Spleen (tissue), 11 donors: ENCODE data around the gene HBZ. TPM values are rescaled to one million over a fixed set of nuclear protein-coding genes. Genes with fewer than 3 reads are reported as not detected.
"Not testable (repeated sequence)": the region's sequence is repeated elsewhere in the genome, so short reads cannot be mapped to it uniquely, and the experiment has no call there.

Experiments
- DNase-seq: peaks from one replicate; pipeline ENCODE4 v3.0.0-alpha.2; 2020
- H3K27ac ChIP-seq, 8 donors: fragments of 200-600 bp; sonication (generic) in 7 of 8; 1 replicate in 4 of 8; 2 replicates in 4 of 8; pipeline versions ENCODE4 v1.5.0 to v1.8.0; 2016 to 2021; ENCODE audit warnings: inconsistent platforms in 4 of 8, mild to moderate bottlenecking in 4 of 8, moderate library complexity in 1 of 8
- H3K27me3 ChIP-seq, 7 donors: fragments of 200-600 bp; sonication (generic) in 6 of 7; replicated peaks in 1 of 7; 1 replicate in 4 of 7; 2 replicates in 3 of 7; pipeline versions ENCODE4 v1.5.0 to v1.8.0; 2016 to 2021; ENCODE audit warnings: inconsistent platforms in 3 of 7, mild to moderate bottlenecking in 1 of 7
- H3K36me3 ChIP-seq, 6 donors: fragments of 200-600 bp; sonication (generic) in 5 of 6; 1 replicate in 4 of 6; 2 replicates in 2 of 6; pipeline versions ENCODE4 v1.5.0 to v1.8.0; 2016 to 2021; ENCODE audit warnings: inconsistent platforms in 2 of 6
- H3K4me1 ChIP-seq, 6 donors: fragments of 200-600 bp; sonication (generic) in 5 of 6; 1 replicate in 3 of 6; 2 replicates in 3 of 6; pipeline versions ENCODE4 v1.5.0 to v1.8.0; 2016 to 2021; ENCODE audit warnings: inconsistent platforms in 3 of 6
- H3K4me3 ChIP-seq, 8 donors: fragments of 200-600 bp; sonication (generic) in 7 of 8; 1 replicate in 4 of 8; 2 replicates in 4 of 8; pipeline versions ENCODE4 v1.5.0 to v1.8.0; 2016 to 2021; ENCODE audit warnings: inconsistent platforms in 4 of 8, mild to moderate bottlenecking in 4 of 8, moderate library complexity in 2 of 8
- H3K9me3 ChIP-seq, 8 donors: fragments of 200-600 bp; sonication (generic) in 7 of 8; 1 replicate in 4 of 8; 2 replicates in 4 of 8; pipeline versions ENCODE4 v1.5.0 to v1.8.0; 2016 to 2021; ENCODE audit warnings: inconsistent platforms in 4 of 8
- CTCF ChIP-seq, 11 experiments: fragments of 200-600 bp in 7 of 11; fragments of 450-650 bp in 4 of 11; sonication (generic) in 4 of 11; IDR thresholded peaks in 8 of 11; conservative IDR thresholded peaks in 3 of 11; 1 replicate in 7 of 11; 2 replicates in 4 of 11; pipeline versions ENCODE4 v1.4.0 to v1.8.0; 2016 to 2021; ENCODE audit warnings: antibody characterized with exemption in 11 of 11, inconsistent platforms in 4 of 11, mild to moderate bottlenecking in 1 of 11
- POLR2A ChIP-seq, 3 donors: fragments of 450-650 bp; IDR thresholded peaks; one replicate each; pipeline ENCODE4 v1.5.1; 2017; ENCODE audit warnings: antibody characterized with exemption in 3 of 3, mild to moderate bottlenecking in 1 of 3
- POLR2AphosphoS5 ChIP-seq, 3 donors: sonication (generic); formaldehyde crosslinking; IDR thresholded peaks; one replicate each; pipeline ENCODE4 v1.5.1; 2017; ENCODE audit warnings: antibody characterized with exemption in 3 of 3
- WGBS, 5 donors: extraction: QIAGEN DNeasy Blood & Tissue Kit in 3 of 5; methylation state at CpG; one replicate each; pipeline versions ENCODE4 v1.1.5 to v1.1.7; 2013 to 2018; 5-methylcytosine and 5-hydroxymethylcytosine counted together
- intact Hi-C: fragments of 100-400 bp; cut with DNase I; formaldehyde crosslinking; loops from one replicate; pipeline ENCODE4 v1.15.0; 2023; ENCODE audit warnings: low total_unique reads
- polyA plus RNA-seq, 3 donors: library from polyadenylated mRNA; stranded (reverse); fragments of 200-250 nt; gene quantifications; one replicate each; pipeline ENCODE4 v1.2.1, GENCODE V29; 2013
- total RNA-seq, 7 donors: library from RNA; depleted of rRNA in 3 of 7; stranded (reverse); fragments of >200 nt in 3 of 7; fragmentation: NEBNext Ultra II Directional in 4 of 7; extraction: Animal tissue kit (Norgen Biotek cat#: 25700) in 4 of 7; gene quantifications; one replicate each; pipeline versions ENCODE4 v1.1.0 to v1.2.1, GENCODE V29; 2016 to 2021
- donor health status: healthy with polysubstance abuse.
- donor health status: DM: no; HTN: no; CAD: no; lungs with moderate emphysema.
- donor health status: DM: no; HTN: no; CAD: no.
- donor health status: Bipolar disorder and iron deficiency.
- donor health status: healthy.
- donor health status: DM: no; HTN: no; CAD: no.
- donor health status: DM: yes; HTN: yes; CAD: no.

The HBZ gene
- total and polyA plus RNA-seq, 10 donors, result 0.16 to 1.2 TPM; not detected in 8

- TF ChIP-seq POLR2AphosphoS5 (IDR thresholded peaks at IDR 0.05) (no peak), CTCF (IDR thresholded peaks at IDR 0.05 in 8 of 11, conservative IDR thresholded peaks at IDR 0.05 in 3 of 11) (no peak), POLR2A (IDR thresholded peaks at IDR 0.05) (no peak)
- peaks cover 7 to 33% (median 12%) of the 10 kb centered on the region in 6 donors for H3K4me1 ChIP-seq
- H3K27me3 ChIP-seq, result peaks cover 0 to 91% (median 70%) of the 10 kb centered on the region in 7 donors
- intact Hi-C loops, result no loop called here
- no peak for DNase-seq
- no peak overlapping the region for H3K4me3 ChIP-seq
- no peaks in the 10 kb centered on the region for H3K9me3 ChIP-seq
- H3K36me3 ChIP-seq, result no peaks in the 10 kb centered on the region
- 31 to 97% (median 51%) methylated on average over 1 of the region's 1 CpG for WGBS, 5 donors
- H3K27ac ChIP-seq, result no peak overlapping the region
Measured at GRCh38 chr16:170788-171187, 18.3 kb downstream of the HBZ start.

GRCh38 chr16:172374-172941 lies 20.0 kb downstream of the HBZ start, which contains the start of gene HBA2:
TSS of gene HBA2 (plus strand) at chr16:172876. CDS start at chr16:172913, 37 bp downstream.
- intact Hi-C loops, H3K4me3 ChIP-seq, DNase-seq, H3K27ac ChIP-seq, H3K9me3 ChIP-seq, H3K36me3 ChIP-seq: not testable (repeated sequence)
- H3K27me3 ChIP-seq, result peaks cover 2 to 88% (median 58%) of the 10 kb centered on the region in 7 donors
- no CpG with 5 or more reads among the region's 74 CpGs for WGBS, 5 donors
- peaks cover 0 to 27% (median 3%) of the 10 kb centered on the region in 6 donors for H3K4me1 ChIP-seq

DNA sequence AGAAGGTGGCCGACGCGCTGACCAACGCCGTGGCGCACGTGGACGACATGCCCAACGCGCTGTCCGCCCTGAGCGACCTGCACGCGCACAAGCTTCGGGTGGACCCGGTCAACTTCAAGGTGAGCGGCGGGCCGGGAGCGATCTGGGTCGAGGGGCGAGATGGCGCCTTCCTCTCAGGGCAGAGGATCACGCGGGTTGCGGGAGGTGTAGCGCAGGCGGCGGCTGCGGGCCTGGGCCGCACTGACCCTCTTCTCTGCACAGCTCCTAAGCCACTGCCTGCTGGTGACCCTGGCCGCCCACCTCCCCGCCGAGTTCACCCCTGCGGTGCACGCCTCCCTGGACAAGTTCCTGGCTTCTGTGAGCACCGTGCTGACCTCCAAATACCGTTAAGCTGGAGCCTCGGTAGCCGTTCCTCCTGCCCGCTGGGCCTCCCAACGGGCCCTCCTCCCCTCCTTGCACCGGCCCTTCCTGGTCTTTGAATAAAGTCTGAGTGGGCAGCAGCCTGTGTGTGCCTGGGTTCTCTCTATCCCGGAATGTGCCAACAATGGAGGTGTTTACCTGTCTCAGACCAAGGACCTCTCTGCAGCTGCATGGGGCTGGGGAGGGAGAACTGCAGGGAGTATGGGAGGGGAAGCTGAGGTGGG lies 20.9 kb downstream of the HBZ start:
- Histone ChIP-seq H3K4me1 (peaks cover 0 to 31% (median 3%) of the 10 kb centered on the region in 6 donors), H3K27me3 (peaks cover 5 to 88% (median 58%) of the 10 kb centered on the region in 7 donors)
- H3K9me3 ChIP-seq, H3K4me3 ChIP-seq, intact Hi-C loops, DNase-seq, H3K27ac ChIP-seq, H3K36me3 ChIP-seq: not testable (repeated sequence)
- 7 to 14% (median 9%) methylated on average over 18 to 30 of the region's 44 CpGs for WGBS, 5 donors

- WGBS, 5 donors, result 7 to 24% (median 16%) methylated on average over 4 to 8 of the region's 13 CpGs
Measured at GRCh38 chr16:173928-174769, 21.7 kb downstream of the HBZ start.

DNA sequence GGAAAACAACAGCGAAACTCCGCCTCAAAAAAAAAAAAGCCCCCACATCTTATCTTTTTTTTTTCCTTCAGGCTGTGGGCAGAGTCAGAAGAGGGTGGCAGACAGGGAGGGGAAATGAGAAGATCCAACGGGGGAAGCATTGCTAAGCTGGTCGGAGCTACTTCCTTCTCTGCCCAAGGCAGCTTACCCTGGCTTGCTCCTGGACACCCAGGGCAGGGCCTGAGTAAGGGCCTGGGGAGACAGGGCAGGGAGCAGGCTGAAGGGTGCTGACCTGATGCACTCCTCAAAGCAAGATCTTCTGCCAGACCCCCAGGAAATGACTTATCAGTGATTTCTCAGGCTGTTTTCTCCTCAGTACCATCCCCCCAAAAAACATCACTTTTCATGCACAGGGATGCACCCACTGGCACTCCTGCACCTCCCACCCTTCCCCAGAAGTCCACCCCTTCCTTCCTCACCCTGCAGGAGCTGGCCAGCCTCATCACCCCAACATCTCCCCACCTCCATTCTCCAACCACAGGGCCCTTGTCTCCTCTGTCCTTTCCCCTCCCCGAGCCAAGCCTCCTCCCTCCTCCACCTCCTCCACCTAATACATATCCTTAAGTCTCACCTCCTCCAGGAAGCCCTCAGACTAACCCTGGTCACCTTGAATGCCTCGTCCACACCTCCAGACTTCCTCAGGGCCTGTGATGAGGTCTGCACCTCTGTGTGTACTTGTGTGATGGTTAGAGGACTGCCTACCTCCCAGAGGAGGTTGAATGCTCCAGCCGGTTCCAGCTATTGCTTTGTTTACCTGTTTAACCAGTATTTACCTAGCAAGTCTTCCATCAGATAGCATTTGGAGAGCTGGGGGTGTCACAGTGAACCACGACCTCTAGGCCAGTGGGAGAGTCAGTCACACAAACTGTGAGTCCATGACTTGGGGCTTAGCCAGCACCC lies 22.8 kb downstream of the HBZ start:
- TF ChIP-seq POLR2A (IDR thresholded peaks at IDR 0.05), result no peak
- TF ChIP-seq POLR2AphosphoS5 (IDR thresholded peaks at IDR 0.05), result no peak
- no peak for TF ChIP-seq CTCF (IDR thresholded peaks at IDR 0.05 in 8 of 11, conservative IDR thresholded peaks at IDR 0.05 in 3 of 11)
- intact Hi-C loops, result no loop called here
- Histone ChIP-seq H3K27me3 (peaks cover 7 to 89% (median 61%) of the 10 kb centered on the region in 7 donors), H3K4me3 (no peak overlapping the region), H3K36me3 (no peaks in the 10 kb centered on the region), H3K27ac (no peak overlapping the region), H3K9me3 (no peaks in the 10 kb centered on the region), H3K4me1 (peaks cover 0 to 38% (median 8%) of the 10 kb centered on the region in 6 donors)
- WGBS, 5 donors, result 11 to 23% (median 17%) methylated on average over 7 to 8 of the region's 8 CpGs
- no peak for DNase-seq

More at GRCh38 chr16:173928-174769, 21.7 kb downstream of the HBZ start:
- Histone ChIP-seq H3K27me3 (peaks cover 7 to 88% (median 58%) of the 10 kb centered on the region in 7 donors), H3K4me1 (peaks cover 0 to 31% (median 3%) of the 10 kb centered on the region in 6 donors)
- intact Hi-C loops, H3K9me3 ChIP-seq, H3K4me3 ChIP-seq, H3K36me3 ChIP-seq, DNase-seq, H3K27ac ChIP-seq: not testable (repeated sequence)

DNA sequence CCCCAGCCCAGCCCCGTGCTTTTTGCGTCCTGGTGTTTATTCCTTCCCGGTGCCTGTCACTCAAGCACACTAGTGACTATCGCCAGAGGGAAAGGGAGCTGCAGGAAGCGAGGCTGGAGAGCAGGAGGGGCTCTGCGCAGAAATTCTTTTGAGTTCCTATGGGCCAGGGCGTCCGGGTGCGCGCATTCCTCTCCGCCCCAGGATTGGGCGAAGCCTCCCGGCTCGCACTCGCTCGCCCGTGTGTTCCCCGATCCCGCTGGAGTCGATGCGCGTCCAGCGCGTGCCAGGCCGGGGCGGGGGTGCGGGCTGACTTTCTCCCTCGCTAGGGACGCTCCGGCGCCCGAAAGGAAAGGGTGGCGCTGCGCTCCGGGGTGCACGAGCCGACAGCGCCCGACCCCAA lies 23.6 kb downstream of the HBZ start:
- DNase-seq, H3K36me3 ChIP-seq, intact Hi-C loops, H3K27ac ChIP-seq, H3K9me3 ChIP-seq: not testable (repeated sequence)
- Histone ChIP-seq H3K4me1 (peaks cover 7 to 45% (median 16%) of the 10 kb centered on the region in 6 donors), H3K27me3 (peaks cover 7 to 89% (median 63%) of the 10 kb centered on the region in 7 donors), H3K4me3 (peak overlapping the region in 1 of 8 donors; percentile 51)
- WGBS, 5 donors, result 1 to 2% (median 2%) methylated on average over 12 to 27 of the region's 39 CpGs; no CpG with 5 or more reads in 2 of the 5 donors
